Activated T-cell treated with anti-CD3 and anti-CD28 coated beads, Interleukin-2, amount 50 U/mL, for 72 hours (primary cell): ENCODE measurements around the gene UBAC1. TPM values are rescaled to one million over a fixed set of nuclear protein-coding genes. Genes with fewer than 3 reads are reported as not detected.

Experiments used
- ATAC-seq, 2 donors: fragments of 150-1000 bp; cut with Tn5 transposase; replicated peaks in 1 of 2; 2 replicates each; pipeline ENCODE4 v1.10.0; 2021; ENCODE audit warnings: moderate library complexity in 2 of 2, mild to moderate bottlenecking in 1 of 2
- DNase-seq, 2 donors: peaks; one replicate each; pipeline ENCODE4 v3.0.0; 2021 to 2022; ENCODE audit warnings: mixed read lengths in 1 of 2
- H3K27ac Mint-ChIP-seq: one replicate; pipeline ENCODE4 v1.8.0; 2022; ENCODE audit warnings: mild to moderate bottlenecking, moderate library complexity, mixed read lengths
- H3K27me3 Mint-ChIP-seq: one replicate; pipeline ENCODE4 v1.8.0; 2022; ENCODE audit warnings: low read depth, mixed read lengths
- H3K36me3 Mint-ChIP-seq, 2 donors: one replicate each; pipeline ENCODE4 v1.8.0; 2022; ENCODE audit warnings: mixed read lengths in 2 of 2, mild to moderate bottlenecking in 1 of 2; ENCODE audit not compliant: insufficient read depth in 2 of 2
- H3K4me1 Mint-ChIP-seq: one replicate; pipeline ENCODE4 v1.8.0; 2022; ENCODE audit warnings: low read depth, mixed read lengths
- H3K4me3 Mint-ChIP-seq, 2 donors: one replicate each; pipeline ENCODE4 v1.8.0; 2022; ENCODE audit warnings: mild to moderate bottlenecking in 2 of 2, mixed read lengths in 2 of 2, moderate library complexity in 2 of 2
- H3K9me3 Mint-ChIP-seq, 2 donors: one replicate each; pipeline ENCODE4 v1.8.0; 2022; ENCODE audit warnings: mixed read lengths in 2 of 2
- total RNA-seq, 2 donors: library from RNA; stranded (reverse); gene quantifications; one replicate each; pipeline ENCODE4 v1.2.3, GENCODE V29; 2022

Gene UBAC1
- total RNA-seq, 2 donors from 2014 or later = 35.6 to 41.6 TPM

GRCh38 chr9:135980926-135981630 is 19.9 kb upstream of the UBAC1 start:
- Mint-ChIP-seq H3K4me3 (no peak overlapping the region), H3K27me3 (no peaks in the 10 kb centered on the region), H3K27ac (no peak overlapping the region), H3K4me1 (peaks cover 6% of the 10 kb centered on the region), H3K36me3 (no peaks in the 10 kb centered on the region), H3K9me3 (no peaks in the 10 kb centered on the region)
- no peak for ATAC-seq
- no peak for DNase-seq

GRCh38 chr9:135979547-135980166 is 18.5 kb upstream of the UBAC1 start:
- H3K36me3 Mint-ChIP-seq = no peaks in the 10 kb centered on the region
- H3K4me3 Mint-ChIP-seq = no peak overlapping the region
- DNase-seq (no peak), ATAC-seq (no peak)
- H3K27me3 Mint-ChIP-seq = no peaks in the 10 kb centered on the region
- no peak overlapping the region for H3K27ac Mint-ChIP-seq
- peaks cover 6% of the 10 kb centered on the region for H3K4me1 Mint-ChIP-seq
- H3K9me3 Mint-ChIP-seq = no peaks in the 10 kb centered on the region

GRCh38 chr9:135978642-135979546 is 17.7 kb upstream of the UBAC1 start:
- Mint-ChIP-seq H3K27ac (no peak overlapping the region), H3K36me3 (no peaks in the 10 kb centered on the region), H3K9me3 (no peaks in the 10 kb centered on the region), H3K27me3 (no peaks in the 10 kb centered on the region), H3K4me3 (peak overlapping the region in 1 of 2 donors; percentile 40), H3K4me1 (peaks cover 6% of the 10 kb centered on the region)
- ATAC-seq = peak; percentile 80 to 82
- peak; percentile 39 to 40 for DNase-seq

GRCh38 chr9:135976944-135977343 is 15.8 kb upstream of the UBAC1 start:
- ATAC-seq (no peak), DNase-seq (no peak)
- no peaks in the 10 kb centered on the region for H3K27me3 Mint-ChIP-seq
- no peak overlapping the region for H3K27ac Mint-ChIP-seq
- H3K4me3 Mint-ChIP-seq = no peak overlapping the region
- H3K4me1 Mint-ChIP-seq = peaks cover 6% of the 10 kb centered on the region
- H3K36me3 Mint-ChIP-seq = no peaks in the 10 kb centered on the region
- H3K9me3 Mint-ChIP-seq = no peaks in the 10 kb centered on the region

GRCh38 chr9:135976531-135976930 is 15.4 kb upstream of the UBAC1 start:
- DNase-seq = no peak
- no peak for ATAC-seq
- Mint-ChIP-seq H3K4me1 (peaks cover 6% of the 10 kb centered on the region), H3K4me3 (no peak overlapping the region), H3K36me3 (no peaks in the 10 kb centered on the region), H3K9me3 (no peaks in the 10 kb centered on the region), H3K27ac (no peak overlapping the region), H3K27me3 (no peaks in the 10 kb centered on the region)

- peaks cover 6% of the 10 kb centered on the region for H3K4me1 Mint-ChIP-seq
- H3K36me3 Mint-ChIP-seq = no peaks in the 10 kb centered on the region
- DNase-seq = no peak
- no peak overlapping the region for H3K27ac Mint-ChIP-seq
- no peak overlapping the region for H3K4me3 Mint-ChIP-seq
- no peaks in the 10 kb centered on the region for H3K9me3 Mint-ChIP-seq
- no peak for ATAC-seq
- H3K27me3 Mint-ChIP-seq = no peaks in the 10 kb centered on the region
Measured at GRCh38 chr9:135975834-135976233, 14.7 kb upstream of the UBAC1 start.

GRCh38 chr9:135974220-135974573 is 13.0 kb upstream of the UBAC1 start:
- Mint-ChIP-seq H3K4me3 (no peak overlapping the region), H3K4me1 (peaks cover 6% of the 10 kb centered on the region), H3K36me3 (no peaks in the 10 kb centered on the region), H3K27me3 (no peaks in the 10 kb centered on the region), H3K9me3 (no peaks in the 10 kb centered on the region), H3K27ac (no peak overlapping the region)
- DNase-seq (no peak), ATAC-seq (no peak)

- no peak for DNase-seq
- Mint-ChIP-seq H3K4me1 (peaks cover under 1% of the 10 kb centered on the region), H3K27ac (no peak overlapping the region), H3K4me3 (no peak overlapping the region), H3K27me3 (no peaks in the 10 kb centered on the region), H3K36me3 (no peaks in the 10 kb centered on the region), H3K9me3 (no peaks in the 10 kb centered on the region)
- ATAC-seq = no peak
Measured at GRCh38 chr9:135973277-135974219, 12.4 kb upstream of the UBAC1 start.

- Mint-ChIP-seq H3K9me3 (no peaks in the 10 kb centered on the region), H3K4me3 (no peak overlapping the region), H3K27me3 (peaks cover 5% of the 10 kb centered on the region), H3K27ac (no peak overlapping the region), H3K4me1 (peaks cover 8% of the 10 kb centered on the region), H3K36me3 (no peaks in the 10 kb centered on the region)
- DNase-seq (peak; percentile 32 to 43), ATAC-seq (no peak)
Measured at GRCh38 chr9:135971892-135972291, 10.7 kb upstream of the UBAC1 start.

GRCh38 chr9:135971111-135971766 is 10.1 kb upstream of the UBAC1 start:
- Mint-ChIP-seq H3K4me1 (peaks cover 8% of the 10 kb centered on the region), H3K27me3 (peaks cover 5% of the 10 kb centered on the region), H3K27ac (no peak overlapping the region), H3K36me3 (no peaks in the 10 kb centered on the region), H3K9me3 (no peaks in the 10 kb centered on the region), H3K4me3 (no peak overlapping the region)
- DNase-seq (no peak), ATAC-seq (no peak)

- Mint-ChIP-seq H3K36me3 (no peaks in the 10 kb centered on the region), H3K9me3 (no peaks in the 10 kb centered on the region), H3K27ac (no peak overlapping the region), H3K4me1 (peaks cover 8% of the 10 kb centered on the region), H3K27me3 (peaks cover 5% of the 10 kb centered on the region), H3K4me3 (no peak overlapping the region)
- ATAC-seq (no peak), DNase-seq (no peak)
Measured at GRCh38 chr9:135970128-135970815, 9.1 kb upstream of the UBAC1 start.
